CD4-positive, alpha-beta T cell treated with Interleukin-15 for 1 hour (primary cell): ENCODE measurements around the gene MARCHF2.
A peak's percentile ranks its signal among the peaks of the same experiment; 100 is the strongest.
"Not testable (repeated sequence)": the region's sequence is repeated elsewhere in the genome, so short reads cannot be mapped to it uniquely, and the experiment has no call there.

Experiments used
- DNase-seq: peaks from one replicate; pipeline ENCODE4 v3.0.0-alpha.2; 2020

The MARCHF2 gene, protein sequence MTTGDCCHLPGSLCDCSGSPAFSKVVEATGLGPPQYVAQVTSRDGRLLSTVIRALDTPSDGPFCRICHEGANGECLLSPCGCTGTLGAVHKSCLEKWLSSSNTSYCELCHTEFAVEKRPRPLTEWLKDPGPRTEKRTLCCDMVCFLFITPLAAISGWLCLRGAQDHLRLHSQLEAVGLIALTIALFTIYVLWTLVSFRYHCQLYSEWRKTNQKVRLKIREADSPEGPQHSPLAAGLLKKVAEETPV

DNA sequence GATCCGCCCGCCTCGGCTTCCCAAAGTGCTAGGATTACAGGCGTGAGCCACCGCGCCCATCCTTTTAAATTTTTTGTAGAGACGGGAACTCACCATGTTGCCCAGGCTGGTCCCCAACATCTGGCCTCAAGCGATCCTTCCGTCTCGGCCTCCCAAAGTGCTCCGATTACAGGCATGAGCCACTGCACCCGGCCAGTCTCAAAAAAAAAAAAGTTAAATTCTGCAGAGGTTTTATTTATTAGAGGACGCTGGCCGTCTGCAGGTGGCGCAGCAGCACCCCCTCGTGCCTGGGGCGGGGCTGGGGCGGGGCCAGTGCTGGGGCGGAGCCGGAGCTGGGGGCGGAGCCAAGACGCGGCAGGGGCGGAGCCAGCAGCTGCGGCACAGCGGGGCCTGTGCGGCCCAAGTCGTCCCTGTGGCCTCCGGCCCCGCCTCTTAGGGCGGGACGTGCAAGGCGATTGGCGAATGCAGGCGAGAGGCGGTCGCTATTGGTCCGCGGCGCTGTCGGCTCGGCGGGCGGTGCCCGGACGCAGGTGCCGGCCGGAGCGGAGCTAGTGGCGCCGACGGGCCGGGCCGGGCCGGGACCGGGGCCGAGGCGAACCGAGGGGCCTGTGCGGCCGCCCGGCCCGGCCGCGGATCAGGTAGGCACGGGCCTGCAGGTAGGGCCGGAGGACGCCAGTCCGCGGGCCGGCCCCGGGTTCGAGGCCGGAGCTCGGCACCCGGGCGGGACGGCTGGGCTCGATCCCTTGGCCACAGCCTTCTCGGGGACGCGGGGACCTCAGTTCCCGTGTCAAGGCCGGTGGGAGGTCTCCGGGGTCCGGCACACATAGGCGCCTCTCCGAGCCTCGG lies at the start of gene MARCHF2:
MARCHF2 (plus strand) TSS at position 523 of the 846 bp plus-strand sequence. CDS start 8,536 bp downstream, outside the sequence.
- DNase-seq = peak; percentile 97

DNA sequence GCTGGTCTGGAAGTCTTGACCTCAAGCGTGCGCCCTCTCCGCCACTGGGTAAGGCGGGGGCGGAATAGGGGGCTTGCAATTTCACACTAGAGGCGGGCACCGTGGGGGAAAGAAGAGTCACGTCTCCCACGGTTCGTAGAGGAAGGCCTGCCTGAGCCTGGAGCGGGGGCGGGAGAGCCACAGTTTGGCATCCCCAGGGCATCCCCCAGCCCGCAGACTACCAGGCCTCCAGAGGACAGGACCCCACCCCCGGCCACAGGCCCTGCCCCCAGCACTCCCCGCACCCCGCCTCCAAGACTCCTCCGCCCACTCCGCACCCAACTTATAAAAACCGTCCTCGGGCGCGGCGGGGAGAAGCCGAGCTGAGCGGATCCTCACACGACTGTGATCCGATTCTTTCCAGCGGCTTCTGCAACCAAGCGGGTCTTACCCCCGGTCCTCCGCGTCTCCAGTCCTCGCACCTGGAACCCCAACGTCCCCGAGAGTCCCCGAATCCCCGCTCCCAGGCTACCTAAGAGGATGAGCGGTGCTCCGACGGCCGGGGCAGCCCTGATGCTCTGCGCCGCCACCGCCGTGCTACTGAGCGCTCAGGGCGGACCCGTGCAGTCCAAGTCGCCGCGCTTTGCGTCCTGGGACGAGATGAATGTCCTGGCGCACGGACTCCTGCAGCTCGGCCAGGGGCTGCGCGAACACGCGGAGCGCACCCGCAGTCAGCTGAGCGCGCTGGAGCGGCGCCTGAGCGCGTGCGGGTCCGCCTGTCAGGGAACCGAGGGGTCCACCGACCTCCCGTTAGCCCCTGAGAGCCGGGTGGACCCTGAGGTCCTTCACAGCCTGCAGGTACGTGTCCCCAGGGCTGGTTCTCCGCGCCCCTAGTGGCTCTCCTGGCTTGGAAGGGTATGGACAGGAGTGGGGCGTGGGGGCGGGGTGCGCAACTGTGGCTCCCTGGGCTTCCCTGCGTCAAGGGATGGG lies 49.0 kb upstream of the MARCHF2 start, which contains the start of gene ANGPTL4:
ANGPTL4 (plus strand) TSS at position 353 of the 969 bp plus-strand sequence; CDS start at position 520, 167 bp downstream.
- peak; percentile 27 for DNase-seq

DNA sequence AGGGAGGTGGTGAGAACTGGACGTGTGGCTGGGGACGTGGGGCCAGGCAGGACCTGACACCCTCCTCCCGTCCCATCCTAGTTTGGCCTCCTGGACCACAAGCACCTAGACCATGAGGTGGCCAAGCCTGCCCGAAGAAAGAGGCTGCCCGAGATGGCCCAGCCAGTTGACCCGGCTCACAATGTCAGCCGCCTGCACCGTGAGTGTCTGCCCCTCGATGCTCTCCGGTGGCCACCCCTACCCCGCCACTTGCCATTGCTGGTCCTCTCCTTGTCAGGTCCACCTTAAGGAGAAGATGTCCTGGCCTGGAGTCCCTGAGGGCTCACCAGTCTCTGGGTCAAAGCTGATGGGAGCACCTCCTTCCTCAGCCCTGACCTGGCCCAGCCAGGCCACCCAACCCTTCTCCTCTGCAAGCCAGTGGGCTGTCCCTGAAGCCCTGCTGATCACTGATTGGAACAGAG lies 47.0 kb upstream of the MARCHF2 start:
- no peak for DNase-seq

DNA sequence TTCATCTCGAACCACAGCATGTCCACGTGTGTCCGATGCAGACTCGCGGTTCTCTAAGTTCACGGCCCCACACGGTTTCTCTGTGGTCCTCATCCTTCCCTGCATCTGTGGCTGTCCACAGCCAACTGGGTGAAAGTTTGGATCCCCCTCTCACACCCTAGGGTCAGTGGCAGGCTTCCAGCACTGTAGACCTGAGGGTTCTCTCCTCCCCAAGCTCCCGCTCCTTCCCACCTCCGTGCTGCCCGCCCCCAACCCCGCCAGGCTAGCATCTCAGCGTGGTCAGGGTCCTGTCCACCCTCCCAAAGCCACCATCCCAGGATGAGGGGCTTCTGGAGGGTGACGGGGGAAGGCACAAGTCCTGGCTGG lies 46.2 kb upstream of the MARCHF2 start:
- DNase-seq = no peak

DNA sequence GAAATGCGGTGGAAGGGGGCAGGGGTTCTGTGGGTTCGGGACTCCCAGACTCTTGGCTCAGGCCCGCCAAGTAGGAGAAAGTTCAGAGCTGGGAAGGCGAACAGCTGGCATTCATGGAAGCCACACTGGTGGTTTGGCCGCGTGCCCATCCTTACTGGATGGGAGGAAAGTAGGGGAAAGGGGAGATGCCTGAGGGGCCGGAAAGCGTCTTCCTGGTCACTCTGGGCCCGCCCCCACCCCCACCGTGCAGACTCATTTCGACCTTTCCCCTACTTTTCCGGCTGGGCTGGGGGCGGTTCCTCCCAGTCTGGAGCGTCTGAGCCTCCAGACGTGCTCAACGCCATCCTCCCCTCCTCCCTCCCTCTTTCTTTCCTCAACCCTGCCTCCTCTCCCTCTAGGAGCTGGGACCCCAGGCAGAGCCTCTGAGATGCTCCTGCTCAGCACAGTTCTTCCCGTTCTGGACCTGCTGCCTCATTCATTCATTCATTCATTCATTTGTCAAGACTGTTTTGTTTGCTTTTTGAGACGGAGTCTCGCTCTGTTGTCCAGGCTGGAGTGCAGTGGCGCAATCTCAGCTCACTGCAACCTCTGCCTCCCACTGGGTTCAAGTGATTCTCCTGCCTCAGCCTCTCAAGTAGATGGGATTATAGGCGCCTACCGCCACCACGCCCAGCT lies 45.6 kb upstream of the MARCHF2 start:
- no peak for DNase-seq

DNA sequence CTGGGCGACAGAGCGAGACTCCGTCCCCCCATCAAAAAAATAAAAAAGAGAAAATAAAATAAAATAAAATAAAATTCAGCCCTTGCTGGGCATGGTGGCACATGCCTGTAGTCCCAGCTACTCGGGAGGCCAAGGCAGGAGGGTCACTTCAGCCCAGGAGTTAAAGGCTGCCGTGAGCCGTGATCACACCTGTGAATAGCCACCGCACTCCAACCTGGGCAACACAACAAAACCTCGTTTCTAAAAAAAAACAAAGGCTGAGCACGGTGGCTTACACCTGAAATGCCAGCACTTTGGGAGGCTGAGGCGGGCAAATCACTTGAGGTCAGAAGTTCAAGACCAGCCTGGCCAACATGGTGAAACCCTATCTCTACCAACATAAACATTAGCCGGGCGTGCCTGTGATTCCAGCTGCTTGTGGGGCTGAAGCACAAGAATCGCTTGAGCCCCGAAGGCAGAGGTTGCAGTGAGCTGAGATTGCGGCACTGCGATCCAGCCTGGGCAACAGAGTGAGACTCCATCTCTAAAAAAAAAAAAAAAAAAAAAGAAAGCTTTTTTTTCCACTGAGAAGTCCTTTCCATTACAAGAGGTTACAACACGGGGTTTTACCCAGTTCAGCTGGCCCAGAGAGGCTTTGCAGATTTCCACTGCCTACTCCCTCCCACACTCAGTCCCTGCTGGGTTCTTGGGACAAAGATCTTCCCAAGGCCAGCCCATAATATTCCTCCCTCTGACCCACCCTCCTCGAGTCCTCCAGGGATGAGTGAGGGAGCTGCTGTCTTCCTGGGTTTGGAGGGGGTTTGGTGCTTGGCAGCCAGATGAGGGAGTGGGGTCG lies 42.7 kb upstream of the MARCHF2 start:
- DNase-seq = no peak

DNA sequence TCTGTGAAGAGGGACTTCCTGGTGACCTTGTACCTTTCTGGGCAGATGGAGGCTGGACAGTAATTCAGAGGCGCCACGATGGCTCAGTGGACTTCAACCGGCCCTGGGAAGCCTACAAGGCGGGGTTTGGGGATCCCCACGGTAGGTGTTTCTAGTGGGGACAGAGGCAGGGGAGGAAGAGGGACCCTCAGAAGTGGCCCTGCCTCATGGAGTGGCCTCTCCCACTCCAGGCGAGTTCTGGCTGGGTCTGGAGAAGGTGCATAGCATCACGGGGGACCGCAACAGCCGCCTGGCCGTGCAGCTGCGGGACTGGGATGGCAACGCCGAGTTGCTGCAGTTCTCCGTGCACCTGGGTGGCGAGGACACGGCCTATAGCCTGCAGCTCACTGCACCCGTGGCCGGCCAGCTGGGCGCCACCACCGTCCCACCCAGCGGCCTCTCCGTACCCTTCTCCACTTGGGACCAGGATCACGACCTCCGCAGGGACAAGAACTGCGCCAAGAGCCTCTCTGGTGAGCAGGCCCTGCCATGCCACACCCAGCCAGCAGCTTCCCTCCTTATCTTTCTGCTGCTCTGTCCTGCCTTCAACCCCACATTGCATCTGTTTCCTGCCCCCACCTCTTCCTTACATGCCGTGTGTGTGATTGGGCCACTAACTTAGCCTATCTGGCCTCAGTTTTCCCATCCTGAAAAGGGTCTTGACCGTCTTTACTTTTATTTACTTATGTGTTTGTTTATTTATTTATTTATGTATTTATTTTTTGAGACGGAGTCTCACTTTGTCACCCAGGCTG lies 41.9 kb upstream of the MARCHF2 start:
- DNase-seq = no peak

DNA sequence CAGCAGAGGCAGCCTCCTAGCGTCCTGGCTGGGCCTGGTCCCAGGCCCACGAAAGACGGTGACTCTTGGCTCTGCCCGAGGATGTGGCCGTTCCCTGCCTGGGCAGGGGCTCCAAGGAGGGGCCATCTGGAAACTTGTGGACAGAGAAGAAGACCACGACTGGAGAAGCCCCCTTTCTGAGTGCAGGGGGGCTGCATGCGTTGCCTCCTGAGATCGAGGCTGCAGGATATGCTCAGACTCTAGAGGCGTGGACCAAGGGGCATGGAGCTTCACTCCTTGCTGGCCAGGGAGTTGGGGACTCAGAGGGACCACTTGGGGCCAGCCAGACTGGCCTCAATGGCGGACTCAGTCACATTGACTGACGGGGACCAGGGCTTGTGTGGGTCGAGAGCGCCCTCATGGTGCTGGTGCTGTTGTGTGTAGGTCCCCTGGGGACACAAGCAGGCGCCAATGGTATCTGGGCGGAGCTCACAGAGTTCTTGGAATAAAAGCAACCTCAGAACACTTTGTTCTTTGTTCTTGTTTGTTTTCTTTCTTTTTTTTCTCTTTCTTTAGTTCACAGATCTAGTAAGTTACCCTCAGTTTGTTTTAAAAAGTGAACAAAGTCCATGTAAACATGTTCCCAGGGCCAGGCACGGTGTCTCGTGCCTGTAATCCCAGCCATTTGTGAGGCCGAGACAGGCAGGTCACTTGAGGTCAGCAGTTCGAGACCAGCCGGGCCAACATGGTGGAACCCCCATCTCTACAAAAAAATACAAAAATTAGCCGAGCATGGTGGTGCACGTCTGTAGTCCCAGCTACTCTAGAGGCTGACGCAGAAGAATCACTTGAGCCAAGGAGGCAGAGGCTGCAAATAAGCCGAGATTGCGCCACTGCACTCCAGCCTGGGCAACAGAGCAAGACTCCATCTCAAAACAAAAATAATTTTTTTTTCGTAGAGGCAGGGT lies 39.0 kb upstream of the MARCHF2 start:
- DNase-seq = no peak

DNA sequence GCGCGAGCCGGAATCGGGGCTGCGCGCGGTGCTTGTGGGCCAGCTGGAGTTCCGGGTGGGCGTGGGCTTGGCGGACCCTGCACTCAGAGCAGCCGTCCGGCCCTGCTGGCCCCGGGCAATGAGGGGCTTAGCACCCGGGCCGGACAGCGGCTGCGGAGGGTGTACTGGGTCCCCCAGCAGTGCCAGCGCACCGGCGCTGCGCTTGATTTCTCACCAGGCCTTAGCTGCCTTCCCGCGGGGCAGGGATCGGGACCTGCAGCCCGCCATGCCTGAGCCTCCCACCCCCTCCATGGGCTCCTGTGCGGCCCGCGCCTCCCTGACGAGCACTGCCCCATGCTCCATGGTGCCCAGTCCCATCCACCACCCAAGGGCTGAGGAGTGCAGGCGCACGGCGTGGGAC lies 37.3 kb upstream of the MARCHF2 start:
- DNase-seq = not testable (repeated sequence)

DNA sequence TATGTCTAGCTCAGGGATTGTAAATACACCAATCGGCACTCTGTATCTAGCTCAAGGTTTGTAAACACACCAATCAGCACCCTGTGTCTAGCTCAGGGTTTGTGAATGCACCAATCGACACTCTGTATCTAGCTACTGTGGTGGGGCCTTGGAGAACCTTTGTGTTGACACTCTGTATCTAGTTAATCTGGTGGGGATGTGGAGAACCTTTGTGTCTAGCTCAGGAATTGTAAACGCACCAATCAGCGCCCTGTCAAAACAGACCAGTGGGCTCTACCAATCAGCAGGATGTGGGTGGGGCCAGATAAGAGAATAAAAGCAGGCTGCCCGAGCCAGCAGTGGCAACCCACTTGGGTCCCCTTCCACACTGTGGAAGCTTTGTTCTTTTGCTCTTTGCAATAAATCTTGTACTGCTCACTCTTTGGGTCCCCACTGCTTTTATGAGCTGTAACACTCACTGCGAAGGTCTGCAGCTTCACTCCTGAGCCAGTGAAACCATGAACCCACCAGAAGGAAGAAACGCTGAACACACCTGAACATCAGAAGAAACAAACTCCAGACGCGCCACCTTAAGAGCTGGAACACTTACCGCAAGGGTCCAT lies 36.6 kb upstream of the MARCHF2 start:
- not testable (repeated sequence) for DNase-seq

DNA sequence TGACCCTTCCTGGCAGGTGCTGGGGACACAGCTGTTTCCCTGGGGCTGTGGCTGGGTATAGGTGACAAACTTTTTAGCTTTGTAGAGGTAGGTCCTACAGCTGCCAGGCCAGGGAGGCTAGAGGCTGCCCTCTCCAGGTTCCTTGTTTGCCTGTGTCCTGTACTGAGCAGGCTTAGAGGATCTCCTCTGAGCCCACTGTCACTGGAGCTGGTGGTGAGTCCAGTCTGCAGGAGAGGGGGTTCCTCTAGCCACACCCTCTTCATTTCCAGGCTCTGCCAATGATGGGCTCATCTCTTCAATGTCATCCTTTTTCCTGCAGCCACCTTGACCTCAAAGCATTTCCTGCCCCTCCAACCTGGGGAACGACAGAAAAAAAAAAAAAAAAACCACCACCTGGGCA lies 35.5 kb upstream of the MARCHF2 start:
- no peak for DNase-seq

DNA sequence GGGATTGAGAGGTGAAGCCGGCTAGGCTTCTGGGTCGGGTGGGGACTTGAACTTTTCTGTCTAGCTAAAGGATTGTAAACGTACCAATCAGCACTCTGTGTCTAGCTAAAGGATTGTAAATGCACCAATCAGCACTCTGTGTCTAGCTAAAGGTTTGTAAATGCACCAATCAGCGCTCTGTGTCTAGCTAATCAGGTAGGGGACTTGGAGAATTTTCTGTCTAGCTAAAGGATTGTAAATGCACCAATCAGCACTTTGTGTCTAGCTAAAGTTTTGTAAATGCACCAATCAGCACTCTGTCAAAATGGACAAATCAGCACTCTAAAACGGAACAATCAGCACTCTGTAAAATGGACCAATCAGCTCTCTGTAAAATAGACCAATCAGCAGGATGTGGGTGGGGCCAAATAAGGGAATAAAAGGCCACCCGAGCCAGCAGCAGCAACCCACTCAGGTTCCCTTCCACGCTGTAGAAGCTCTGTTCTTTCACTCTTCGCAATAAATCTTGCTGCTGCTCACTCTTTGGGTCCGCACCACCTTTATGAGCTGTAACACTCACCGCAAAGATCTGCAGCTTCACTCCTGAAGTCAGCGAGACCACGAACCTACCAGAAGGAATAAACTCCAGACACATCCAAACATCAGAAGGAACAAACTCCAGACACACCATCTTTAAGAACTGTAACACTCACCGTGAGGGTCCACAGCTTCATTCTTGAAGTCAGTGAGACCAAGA lies 33.8 kb upstream of the MARCHF2 start:
- not testable (repeated sequence) for DNase-seq

DNA sequence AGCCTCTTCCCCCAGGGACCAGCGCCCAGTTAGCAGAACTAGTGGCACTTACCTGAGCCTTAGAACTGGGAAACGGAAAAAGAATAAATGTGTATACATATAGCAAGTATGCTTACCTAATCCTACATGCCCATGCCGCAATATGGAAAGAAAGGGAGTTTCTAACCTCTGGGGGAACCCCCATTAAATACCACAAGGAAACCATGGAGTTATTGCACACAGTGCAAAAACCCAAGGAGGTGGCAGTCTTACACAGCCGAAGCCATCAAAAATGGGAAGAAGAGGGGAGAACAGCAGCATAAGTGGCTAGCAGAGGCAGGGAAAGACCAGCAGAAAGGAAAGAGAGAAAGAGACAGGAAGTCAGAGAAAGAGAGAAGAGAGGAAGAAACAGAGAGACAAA lies 28.5 kb upstream of the MARCHF2 start:
- DNase-seq = not testable (repeated sequence)

DNA sequence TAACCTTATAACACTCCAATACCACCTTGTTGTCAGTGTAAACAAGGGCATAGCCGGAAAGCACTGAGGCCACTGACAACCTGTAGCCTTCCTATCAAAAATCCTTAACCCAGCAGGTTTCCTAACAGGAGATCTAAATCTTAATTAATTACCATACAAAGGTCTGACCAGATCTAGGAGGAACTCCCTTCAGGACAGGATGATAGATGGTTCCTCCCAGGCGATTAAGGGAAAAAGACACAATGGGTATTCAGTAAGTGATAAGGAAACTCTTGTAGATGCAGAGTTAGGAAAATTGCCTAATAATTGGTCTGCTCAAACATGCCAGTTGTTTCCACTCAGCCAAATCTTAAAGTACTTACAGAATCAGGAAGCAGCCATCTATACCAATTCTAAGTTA lies 28.0 kb upstream of the MARCHF2 start:
- DNase-seq = not testable (repeated sequence)

DNA sequence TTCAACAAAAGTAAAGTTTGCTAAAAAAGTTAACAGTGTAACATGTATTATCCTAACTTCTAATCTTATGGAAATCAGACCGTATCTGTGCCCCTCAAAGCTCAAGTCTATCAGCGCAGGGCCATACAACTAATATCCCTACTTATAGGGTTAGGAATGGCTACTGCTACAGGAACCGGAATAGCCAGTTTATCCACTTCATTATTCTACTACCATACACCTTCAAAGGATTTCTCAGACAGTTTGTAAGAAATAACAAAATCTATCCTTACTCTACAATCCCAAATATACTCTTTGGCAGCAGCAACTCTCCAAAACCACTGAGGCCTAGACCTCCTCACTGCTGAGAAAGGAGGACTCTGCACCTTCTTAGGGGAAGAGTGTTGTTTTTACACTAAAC lies 27.5 kb upstream of the MARCHF2 start:
- not testable (repeated sequence) for DNase-seq

DNA sequence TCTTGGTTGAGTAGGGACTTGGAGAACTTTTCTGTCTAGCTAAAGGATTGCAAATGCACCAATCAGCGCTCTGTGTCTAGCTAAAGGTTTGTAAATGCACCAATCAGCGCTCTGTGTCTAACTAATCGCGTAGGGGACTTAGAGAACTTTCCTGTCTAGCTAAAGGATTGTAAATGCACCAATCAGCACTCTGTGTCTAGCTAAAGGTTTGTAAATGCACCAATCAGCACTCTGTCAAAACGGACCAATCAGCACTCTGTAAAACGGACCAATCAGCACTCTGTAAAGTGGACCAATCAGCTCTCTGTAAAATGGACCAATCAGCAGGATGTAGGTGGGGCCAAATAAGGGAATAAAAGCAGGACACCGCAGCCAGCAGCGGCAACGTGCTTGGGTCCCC lies 26.7 kb upstream of the MARCHF2 start:
- not testable (repeated sequence) for DNase-seq

DNA sequence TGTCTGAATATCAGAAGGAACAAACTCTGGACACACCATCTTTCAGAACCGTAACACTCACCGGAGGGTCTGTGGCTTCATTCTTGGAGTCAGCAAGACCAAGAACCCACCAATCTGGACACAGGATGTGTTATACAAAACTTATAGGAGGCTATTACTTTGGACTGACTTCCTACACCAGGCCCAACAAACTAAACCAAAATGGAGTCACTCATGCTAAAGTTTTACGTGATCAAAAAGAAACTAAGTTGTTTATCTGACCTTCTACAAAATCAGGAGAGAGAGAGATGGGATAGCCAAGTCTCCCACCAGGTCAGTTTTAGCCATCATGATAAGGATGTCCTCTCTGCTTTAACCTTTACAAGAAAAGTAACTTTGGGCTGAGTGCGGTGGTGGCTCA lies 26.1 kb upstream of the MARCHF2 start:
- no peak for DNase-seq
